ENCODE data around the gene RBMS2. TPM values are rescaled to one million over a fixed set of nuclear protein-coding genes. Genes with fewer than 3 reads are reported as not detected.

RBMS2 gene
- total RNA-seq, 4 donors from 2014 or later, result 17.3 to 55.1 (median 25.2) TPM

GRCh38 chr12:56616244-56616643, 94.6 kb downstream of the RBMS2 start:
- WGBS, 2 donors (ENCODE audit: low coverage in 1 of 2), result 90% methylated on average over 3 of the region's 3 CpGs; no CpG with 5 or more reads in 1 of the 2 donors
- Histone ChIP-seq H3K4me3 (no peak overlapping the region), H3K36me3 (peaks cover 3 to 88% (median 38%) of the 10 kb centered on the region in 4 donors), H3K27ac (no peak overlapping the region), H3K27me3 (no peaks in the 10 kb centered on the region), H3K9me3 (no peaks in the 10 kb centered on the region), H3K4me1 (peaks cover 0 to 8% (median 0%) of the 10 kb centered on the region in 4 donors)
- no peak for DNase-seq
- TF ChIP-seq POLR2AphosphoS5 (IDR thresholded peaks at IDR 0.05) (no peak), POLR2A (IDR thresholded peaks at IDR 0.05) (no peak), EP300 (IDR thresholded peaks at IDR 0.05; ENCODE audit: low read depth) (no peak), CTCF (IDR thresholded peaks at IDR 0.05) (no peak)
- in situ Hi-C loops (cut with MboI; ENCODE audit: low pct_ligation_motif_present in 1 of 4, low pct_unique_long_range_greater_than_20kb in 1 of 4, low sequenced_read_pairs in 3 of 4) (no loop called here), intact Hi-C loops (cut with DNase I; ENCODE audit: low total_unique reads) (no loop called here)

- no peak overlapping the region for H3K27ac ChIP-seq
- no peak overlapping the region for H3K4me3 ChIP-seq
- intact Hi-C loops (cut with DNase I; ENCODE audit: low total_unique reads) (no loop called here), in situ Hi-C loops (cut with MboI; ENCODE audit: low pct_ligation_motif_present in 1 of 4, low pct_unique_long_range_greater_than_20kb in 1 of 4, low sequenced_read_pairs in 3 of 4) (no loop called here)
- H3K27me3 ChIP-seq, result no peaks in the 10 kb centered on the region
- no peak for DNase-seq
- H3K4me1 ChIP-seq, result peaks cover 0 to 8% (median 0%) of the 10 kb centered on the region in 4 donors
- no peaks in the 10 kb centered on the region for H3K9me3 ChIP-seq
- TF ChIP-seq POLR2AphosphoS5 (IDR thresholded peaks at IDR 0.05) (no peak), EP300 (IDR thresholded peaks at IDR 0.05; ENCODE audit: low read depth) (no peak), CTCF (IDR thresholded peaks at IDR 0.05) (no peak), POLR2A (IDR thresholded peaks at IDR 0.05) (no peak)
- peaks cover 3 to 88% (median 35%) of the 10 kb centered on the region in 4 donors for H3K36me3 ChIP-seq
These were observed 95.3 kb downstream of the RBMS2 start for GRCh38 chr12:56616925-56617324.

- Histone ChIP-seq H3K27me3 (no peaks in the 10 kb centered on the region), H3K9me3 (no peaks in the 10 kb centered on the region), H3K36me3 (peaks cover 0 to 46% (median 6%) of the 10 kb centered on the region in 4 donors), H3K4me3 (no peak overlapping the region), H3K27ac (peak overlapping the region in 1 of 4 donors; percentile 9), H3K4me1 (peaks cover 9 to 59% (median 21%) of the 10 kb centered on the region in 4 donors)
- 52% methylated on average over 1 of the region's 1 CpG; no CpG with 5 or more reads in 1 of the 2 donors for WGBS, 2 donors (ENCODE audit: low coverage in 1 of 2)
- no peak for DNase-seq
- intact Hi-C loops (cut with DNase I; ENCODE audit: low total_unique reads), result no loop called here
- in situ Hi-C loops (cut with MboI; ENCODE audit: low pct_ligation_motif_present in 1 of 4, low pct_unique_long_range_greater_than_20kb in 1 of 4, low sequenced_read_pairs in 3 of 4), result no loop called here
- TF ChIP-seq POLR2A (IDR thresholded peaks at IDR 0.05), result no peak
- no peak for TF ChIP-seq EP300 (IDR thresholded peaks at IDR 0.05; ENCODE audit: low read depth)
- no peak for TF ChIP-seq CTCF (IDR thresholded peaks at IDR 0.05)
- TF ChIP-seq POLR2AphosphoS5 (IDR thresholded peaks at IDR 0.05), result no peak
These were observed 100.9 kb downstream of the RBMS2 start for GRCh38 chr12:56622535-56622934.

GRCh38 chr12:56626701-56627100, 105.1 kb downstream of the RBMS2 start:
- H3K27ac ChIP-seq, result no peak overlapping the region
- no peak overlapping the region for H3K4me3 ChIP-seq
- H3K9me3 ChIP-seq, result no peaks in the 10 kb centered on the region
- H3K27me3 ChIP-seq, result no peaks in the 10 kb centered on the region
- H3K4me1 ChIP-seq, result peaks cover 22 to 78% (median 41%) of the 10 kb centered on the region in 4 donors
- no peak for TF ChIP-seq POLR2AphosphoS5 (IDR thresholded peaks at IDR 0.05)
- no peak for TF ChIP-seq EP300 (IDR thresholded peaks at IDR 0.05; ENCODE audit: low read depth)
- TF ChIP-seq POLR2A (IDR thresholded peaks at IDR 0.05), result no peak
- TF ChIP-seq CTCF (IDR thresholded peaks at IDR 0.05), result no peak
- peaks cover 0 to 16% (median 0%) of the 10 kb centered on the region in 4 donors for H3K36me3 ChIP-seq
- intact Hi-C loops (cut with DNase I; ENCODE audit: low total_unique reads) (no loop called here), in situ Hi-C loops (cut with MboI; ENCODE audit: low pct_ligation_motif_present in 1 of 4, low pct_unique_long_range_greater_than_20kb in 1 of 4, low sequenced_read_pairs in 3 of 4) (no loop called here)
- DNase-seq, result no peak

Data from transverse colon (tissue), 4 donors.